SK-N-DZ (cell line): ENCODE data around the gene FANCM. TPM values are rescaled to one million over a fixed set of nuclear protein-coding genes. Genes with fewer than 3 reads are reported as not detected.
"Not testable (repeated sequence)": the region's sequence is repeated elsewhere in the genome, so short reads cannot be mapped to it uniquely, and the experiment has no call there.

Experiments used
- DNase-seq: peaks from one replicate; pipeline ENCODE4 v3.0.0-alpha.2; 2015; ENCODE audit warnings: low spot score
- polyA plus RNA-seq, 2 experiments: library from polyadenylated mRNA; depleted of rRNA; stranded (reverse); fragments of >200 nt; gene quantifications; 2 replicates each; pipeline ENCODE4 v1.2.3, GENCODE V29; 2014

FANCM gene
- polyA plus RNA-seq (2014; cell fraction: cytosol; rRNA removed), result 6.3 and 7.4 TPM in 2 replicates
- polyA plus RNA-seq (2014; cell fraction: nucleus; rRNA removed), result 13.3 and 16.4 TPM in 2 replicates

- peak; percentile 98 for DNase-seq
Observed at GRCh38 chr14:45135659-45136395, at the start of gene FANCM. TSS of gene FANCM (plus strand) at chr14:45135930. CDS start at chr14:45136032, 102 bp downstream.

- DNase-seq, result no peak
Observed at GRCh38 chr14:45089813-45090212, 45.9 kb upstream of the FANCM start.

- no peak for DNase-seq
Observed at GRCh38 chr14:45091710-45092109, 44.0 kb upstream of the FANCM start.

- DNase-seq, result no peak
Observed at GRCh38 chr14:45094275-45094674, 41.5 kb upstream of the FANCM start.

- no peak for DNase-seq
Observed at GRCh38 chr14:45095143-45095542, 40.6 kb upstream of the FANCM start.

GRCh38 chr14:45096218-45096617 is 39.5 kb upstream of the FANCM start:
- DNase-seq, result no peak

- DNase-seq, result no peak
Observed at GRCh38 chr14:45103806-45104205, 31.9 kb upstream of the FANCM start.

GRCh38 chr14:45104561-45104960 is 31.2 kb upstream of the FANCM start:
- no peak for DNase-seq

GRCh38 chr14:45112896-45113781 is 22.6 kb upstream of the FANCM start:
- DNase-seq, result no peak

GRCh38 chr14:45114327-45114726 is 21.4 kb upstream of the FANCM start:
- DNase-seq, result no peak

GRCh38 chr14:45118594-45118993 is 17.1 kb upstream of the FANCM start:
- no peak for DNase-seq

- no peak for DNase-seq
Observed at GRCh38 chr14:45120096-45120495, 15.6 kb upstream of the FANCM start.

GRCh38 chr14:45123271-45123670 is 12.5 kb upstream of the FANCM start:
- no peak for DNase-seq

GRCh38 chr14:45125754-45126153 is 10.0 kb upstream of the FANCM start:
- no peak for DNase-seq

- no peak for DNase-seq
Observed at GRCh38 chr14:45128963-45129629, 6.6 kb upstream of the FANCM start.

GRCh38 chr14:45133683-45134050 is 2.1 kb upstream of the FANCM start:
- DNase-seq, result no peak

- DNase-seq, result peak; percentile 99
Observed at GRCh38 chr14:45134051-45134958, 1.4 kb upstream of the FANCM start, which contains the start of gene FKBP3. TSS of gene FKBP3 (minus strand) at chr14:45134481. CDS start at chr14:45134456, 25 bp downstream.

GRCh38 chr14:45135156-45135555 is 574 bp upstream of the FANCM start:
- DNase-seq, result no peak

GRCh38 chr14:45136399-45136798 is 669 bp downstream of the FANCM start:
- DNase-seq, result no peak

GRCh38 chr14:45140661-45141187 is 5.0 kb downstream of the FANCM start:
- DNase-seq, result no peak

GRCh38 chr14:45142083-45142482 is 6.4 kb downstream of the FANCM start:
- not testable (repeated sequence) for DNase-seq
